CD4-positive, alpha-beta T cell treated with Interleukin-6 at 100 ng/mL for 8 hours (primary cell): ENCODE results near the gene RDX.
"Not testable (repeated sequence)": the region's sequence is repeated elsewhere in the genome, so short reads cannot be mapped to it uniquely, and the experiment has no call there.

Experiments
- DNase-seq: peaks from one replicate; pipeline ENCODE4 v3.0.0-alpha.2; 2020; ENCODE audit warnings: mixed read lengths, low spot score

RDX gene

GRCh38 chr11:110305169-110306018, 9.0 kb upstream of the RDX start:
- DNase-seq, result no peak

DNA sequence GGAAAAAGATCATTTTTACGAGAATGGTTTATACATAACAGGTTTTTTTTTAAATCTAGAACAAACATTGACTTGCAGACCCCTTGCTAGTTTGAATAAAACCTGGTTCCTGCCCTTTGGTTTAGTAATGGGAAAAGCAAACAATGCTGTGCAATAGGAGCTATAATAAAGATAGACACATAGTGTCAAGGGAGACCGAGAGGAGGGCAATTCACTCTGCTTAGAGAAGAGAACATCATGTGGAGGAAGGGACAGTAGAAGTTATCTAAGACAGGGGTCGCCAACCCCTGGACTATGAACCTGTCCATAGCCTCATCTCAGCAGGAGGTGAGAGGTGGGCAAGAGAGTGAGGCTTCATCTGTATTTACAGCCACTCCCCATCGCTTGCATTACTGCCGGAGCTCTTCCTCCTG, 7.0 kb upstream of the RDX start:
- DNase-seq, result no peak

DNA sequence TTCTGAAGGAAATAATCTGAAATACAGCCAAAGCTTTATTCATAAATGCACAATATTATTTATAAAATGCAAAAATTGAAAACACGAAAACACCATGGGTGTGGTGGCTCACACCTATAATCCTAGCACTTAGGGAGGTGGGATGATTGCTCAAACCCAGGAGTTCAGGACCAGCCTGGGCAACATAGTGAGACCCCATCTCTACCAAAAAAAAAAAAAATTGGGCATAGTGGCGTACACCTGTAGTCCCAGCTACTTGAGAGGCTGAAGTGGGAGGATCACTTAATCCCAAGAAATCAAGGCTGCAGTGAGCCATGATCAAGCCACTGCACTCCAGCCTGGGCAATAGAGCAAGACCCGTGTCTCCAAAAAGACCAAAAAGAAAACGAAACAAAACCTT, 5.2 kb upstream of the RDX start:
- no peak for DNase-seq

DNA sequence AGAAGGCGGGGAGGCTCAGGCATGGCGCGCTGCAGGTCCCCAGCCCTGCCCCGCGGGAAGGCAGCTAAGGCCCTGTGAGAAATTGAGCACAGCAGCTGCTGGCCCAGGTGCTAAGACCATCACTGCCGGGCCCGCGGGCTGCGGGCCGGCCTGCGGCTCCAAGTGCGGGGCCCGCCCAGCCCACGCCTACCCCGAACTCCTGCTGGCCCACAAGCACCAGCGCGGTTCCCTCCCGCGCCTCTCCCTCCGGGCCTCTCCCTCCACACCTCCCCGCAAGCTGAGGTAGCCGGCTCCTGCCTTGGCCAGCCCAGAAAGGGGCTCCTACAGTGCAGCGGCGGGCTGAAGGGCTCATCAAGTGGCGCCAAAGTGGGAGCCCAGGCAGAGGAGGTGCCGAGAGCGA, 4.6 kb upstream of the RDX start:
- no peak for DNase-seq

- no peak for DNase-seq
Measured at GRCh38 chr11:110299006-110299785, 2.8 kb upstream of the RDX start.

GRCh38 chr11:110298301-110298765, 1.9 kb upstream of the RDX start:
- no peak for DNase-seq

DNA sequence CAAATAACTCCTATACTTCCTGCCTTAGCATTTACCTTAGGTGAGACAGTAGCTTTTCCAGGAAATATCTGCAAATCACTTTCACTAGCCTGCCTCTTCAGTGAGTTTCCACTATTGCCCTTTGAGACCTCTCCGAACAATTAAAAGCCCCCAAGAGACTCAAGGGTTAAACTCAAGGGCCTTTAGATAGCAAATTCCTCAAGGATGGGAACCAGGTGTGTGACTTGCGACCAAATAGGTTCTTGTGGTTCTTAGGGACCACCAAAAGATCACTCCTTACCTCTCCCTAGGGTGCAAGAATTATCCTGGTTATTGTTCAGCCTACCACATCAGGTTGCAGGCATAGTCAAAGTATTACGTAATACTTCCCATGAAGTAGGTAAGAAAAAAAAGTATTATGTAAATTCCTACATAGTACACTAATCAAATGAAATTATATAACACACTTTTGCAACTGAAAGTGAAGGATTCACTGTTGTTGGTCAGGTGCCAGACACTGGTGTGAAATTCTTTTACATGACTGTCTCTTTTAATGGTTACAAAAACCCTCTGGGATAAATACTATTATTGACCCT, 1.4 kb upstream of the RDX start:
- DNase-seq, result no peak

- no peak for DNase-seq
Measured at GRCh38 chr11:110297076-110297725, 787 bp upstream of the RDX start.

DNA sequence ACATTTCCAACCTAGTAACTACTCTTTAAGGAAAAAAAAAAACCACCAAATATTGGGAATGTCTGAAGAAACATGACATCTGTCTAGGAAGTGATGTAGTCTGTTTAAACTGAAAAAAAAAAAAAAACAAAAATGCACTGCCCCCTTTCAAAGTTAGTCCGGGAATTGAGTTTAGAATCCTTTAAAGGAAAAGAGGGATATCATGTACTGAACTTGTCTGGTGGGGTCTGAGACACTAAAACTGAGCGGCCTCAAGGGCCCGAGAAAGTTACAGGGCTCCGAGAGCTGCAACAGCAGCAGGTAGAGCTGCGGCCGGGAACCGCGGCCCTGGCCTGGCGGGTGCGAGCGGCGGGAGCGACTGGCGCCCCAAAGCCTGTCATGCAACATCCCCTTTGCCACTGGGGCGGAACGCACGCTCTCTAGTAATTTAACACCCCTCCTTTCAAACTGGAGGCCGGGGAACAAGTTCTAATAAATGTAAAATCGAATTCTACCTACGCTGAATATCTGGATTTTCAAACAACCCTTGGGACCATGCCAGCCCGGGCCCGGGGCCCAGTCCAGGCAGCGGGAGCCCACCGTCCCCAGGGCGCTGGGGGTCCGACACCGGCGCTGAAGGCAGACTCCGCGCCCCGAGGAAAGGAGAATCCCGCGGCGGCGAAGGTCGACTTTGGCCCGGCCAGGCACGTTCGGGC, 736 bp downstream of the RDX start:
- DNase-seq, result peak; percentile 26

DNA sequence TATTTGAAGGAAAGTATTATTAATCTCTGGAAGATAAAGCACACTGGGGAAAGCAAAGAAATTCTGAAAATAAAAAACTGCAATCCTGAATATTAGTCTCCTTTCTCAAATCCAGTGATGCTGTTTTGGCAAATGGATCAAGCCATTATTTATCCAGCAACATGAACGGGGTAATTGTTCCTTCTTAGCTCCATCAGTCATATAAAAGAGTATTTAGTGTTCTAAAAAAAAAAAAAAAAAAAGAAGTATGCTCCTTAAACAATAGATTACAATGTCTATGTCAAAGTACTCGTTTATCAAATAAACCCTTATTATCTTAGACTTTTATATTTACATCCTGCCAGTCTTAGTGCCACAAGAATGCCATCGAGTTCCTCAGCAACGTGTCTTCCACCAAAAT, 1.3 kb downstream of the RDX start:
- DNase-seq, result no peak

DNA sequence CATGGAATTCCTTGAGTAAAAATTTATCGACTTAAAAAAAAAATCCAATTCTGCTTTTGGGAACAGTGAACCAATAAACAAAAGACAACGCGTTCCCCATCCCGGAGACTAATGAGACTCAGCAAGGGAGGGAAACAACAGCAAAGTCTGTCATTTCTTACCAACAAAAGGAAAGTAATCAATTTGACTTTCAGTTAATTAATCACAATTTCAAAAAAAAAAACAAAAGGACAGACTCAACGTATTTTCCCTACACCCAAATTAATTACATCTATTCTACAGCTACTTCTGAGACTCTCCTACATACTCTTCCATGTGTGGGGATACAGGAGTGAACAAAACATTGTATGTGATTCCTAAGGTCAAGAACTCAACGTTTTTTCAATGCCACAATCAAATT, 1.9 kb downstream of the RDX start:
- no peak for DNase-seq

- DNase-seq, result no peak
Measured at GRCh38 chr11:110293389-110293788, 3.0 kb downstream of the RDX start.

DNA sequence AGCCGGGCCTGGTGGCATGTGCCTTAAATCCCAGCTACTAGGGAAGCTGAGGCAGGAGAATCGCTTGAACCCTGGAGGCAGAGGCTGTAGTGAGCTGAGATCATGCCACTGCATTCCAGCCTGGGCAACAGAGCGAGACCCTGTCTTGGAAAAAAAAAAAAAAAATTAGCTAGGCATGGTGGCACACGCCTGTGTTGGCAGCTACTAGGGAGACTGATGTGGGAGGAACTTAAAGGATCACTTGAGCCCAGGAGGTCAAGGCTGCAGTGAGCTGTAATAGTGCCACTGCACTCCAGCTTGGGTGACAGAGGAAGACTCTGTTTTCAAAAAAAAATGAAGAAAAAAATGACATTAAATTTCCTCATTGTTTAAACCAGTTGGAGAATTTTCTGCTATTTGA, 4.3 kb downstream of the RDX start:
- DNase-seq, result not testable (repeated sequence)

GRCh38 chr11:110290591-110291334, 5.7 kb downstream of the RDX start:
- DNase-seq, result no peak

GRCh38 chr11:110289472-110289871, 6.9 kb downstream of the RDX start:
- DNase-seq, result no peak

GRCh38 chr11:110287537-110287936, 8.9 kb downstream of the RDX start:
- no peak for DNase-seq

GRCh38 chr11:110286298-110287040, 9.9 kb downstream of the RDX start:
- no peak for DNase-seq

- DNase-seq, result no peak
Measured at GRCh38 chr11:110283862-110284261, 12.6 kb downstream of the RDX start.

GRCh38 chr11:110280595-110280994, 15.8 kb downstream of the RDX start:
- DNase-seq, result not testable (repeated sequence)

DNA sequence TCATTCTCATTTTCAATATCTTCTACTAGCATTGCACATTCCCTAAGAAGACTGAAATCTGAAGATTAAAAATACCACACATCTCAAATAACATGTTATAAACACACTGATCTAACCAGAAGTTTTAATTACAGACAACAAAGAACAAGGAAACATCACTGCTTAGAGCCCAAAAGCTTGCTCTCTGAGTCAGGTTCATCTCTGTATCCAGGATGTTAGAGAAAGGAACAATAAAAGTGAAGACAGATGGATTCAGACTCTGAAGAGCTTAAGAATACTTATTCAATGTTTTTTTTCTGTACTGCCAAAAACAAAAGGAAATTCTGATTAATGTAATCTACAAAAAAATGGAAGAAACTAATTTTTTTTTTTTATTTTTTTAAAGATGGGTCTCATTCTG, 16.5 kb downstream of the RDX start:
- no peak for DNase-seq
